HT1080 (cell line): Measurements from ENCODE around the gene AAR2. TPM values are rescaled to one million over a fixed set of nuclear protein-coding genes. Genes with fewer than 3 reads are reported as not detected.
A peak's percentile ranks its signal among the peaks of the same experiment; 100 is the strongest.

Experiments used
- DNase-seq: peaks from one replicate; pipeline ENCODE4 v3.0.0-alpha.2; 2015; ENCODE audit warnings: low read depth
- total RNA-seq: library from RNA; depleted of rRNA; stranded (reverse); fragments of >200 nt; shearing (Covaris generic); gene quantifications from 2 replicates; pipeline ENCODE4 v1.2.3, GENCODE V29; 2014

Gene AAR2
- total RNA-seq, 1 experiment from 2014 or later: 50.1 TPM

GRCh38 chr20:36260316-36260715, 24.0 kb downstream of the AAR2 start:
- DNase-seq: no peak

GRCh38 chr20:36261389-36262105, 25.3 kb downstream of the AAR2 start:
- DNase-seq: peak; percentile 14

- no peak for DNase-seq
Measured at GRCh38 chr20:36262440-36262839, 26.2 kb downstream of the AAR2 start.

- DNase-seq: no peak
Measured at GRCh38 chr20:36264426-36265246, 28.4 kb downstream of the AAR2 start.

GRCh38 chr20:36266189-36266588, 29.9 kb downstream of the AAR2 start:
- no peak for DNase-seq

GRCh38 chr20:36267605-36268381, 31.5 kb downstream of the AAR2 start:
- DNase-seq: no peak

GRCh38 chr20:36268440-36269342, 32.4 kb downstream of the AAR2 start:
- DNase-seq: no peak

DNA sequence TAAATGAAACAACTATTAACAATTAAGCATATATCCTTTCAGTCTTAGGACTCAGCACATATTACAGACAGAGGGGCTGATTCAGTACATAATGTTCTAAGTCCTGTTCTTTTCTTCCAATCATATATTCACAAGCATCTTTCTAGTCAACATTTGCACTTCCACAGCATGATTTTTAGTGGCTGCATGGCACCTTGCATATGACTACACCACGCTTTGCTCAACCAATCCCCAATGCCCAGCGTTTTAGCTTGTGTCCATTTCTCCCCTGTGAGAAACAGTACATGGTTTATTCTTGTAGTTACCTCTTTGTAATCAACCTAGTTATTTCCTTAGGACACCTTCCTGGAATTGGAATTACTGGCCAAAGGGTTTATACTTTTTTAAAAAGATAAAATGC, 33.2 kb downstream of the AAR2 start:
- no peak for DNase-seq

GRCh38 chr20:36270744-36271638, 34.7 kb downstream of the AAR2 start:
- DNase-seq: peak; percentile 22

DNA sequence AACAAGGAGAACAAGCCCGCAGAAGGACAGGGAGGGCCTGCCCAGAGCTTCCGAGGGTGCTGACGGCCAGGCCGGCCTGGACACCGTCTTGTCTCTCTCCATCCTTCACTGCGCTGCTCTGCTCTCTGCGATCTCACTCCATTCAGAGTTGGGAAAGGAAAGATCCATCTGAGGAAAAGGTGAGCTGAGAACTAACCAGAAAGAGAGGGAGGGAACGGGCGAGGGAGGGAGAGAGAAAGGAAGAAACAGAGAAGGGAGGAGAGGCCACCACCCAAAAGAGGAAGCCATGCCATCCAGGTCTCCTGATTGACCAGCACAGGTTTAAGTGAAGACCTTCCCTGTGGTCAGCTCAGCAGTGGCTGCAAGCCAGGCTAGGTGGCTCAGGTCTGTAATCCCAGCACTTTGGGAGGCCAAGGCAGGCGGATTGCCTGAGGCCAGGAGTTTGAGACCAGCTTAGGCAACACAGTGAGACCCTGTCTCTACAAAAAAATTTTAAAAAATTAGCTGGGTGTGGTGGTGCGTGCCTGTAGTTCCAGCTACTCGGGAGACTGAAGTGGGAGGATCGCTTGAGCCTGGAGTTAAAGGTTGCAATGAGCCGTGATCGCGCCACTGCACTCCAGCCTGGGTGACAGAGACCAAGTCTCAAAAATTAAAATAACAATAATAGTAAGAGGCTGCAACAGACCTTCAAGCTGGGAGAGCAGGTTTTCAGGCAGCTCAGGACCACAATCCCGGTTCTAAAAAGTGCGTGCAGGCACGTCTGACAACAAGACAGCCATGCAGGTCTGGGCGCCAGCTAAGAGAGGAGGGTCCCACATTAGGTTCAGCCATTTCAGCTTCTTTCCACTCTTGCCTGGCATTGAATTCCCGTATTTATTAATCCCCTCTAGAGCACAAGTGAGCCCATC, 35.6 kb downstream of the AAR2 start:
- no peak for DNase-seq

- no peak for DNase-seq
Measured at GRCh38 chr20:36272547-36273220, 36.4 kb downstream of the AAR2 start.

GRCh38 chr20:36273414-36274180, 37.3 kb downstream of the AAR2 start:
- DNase-seq: peak; percentile 44

GRCh38 chr20:36274181-36274841, 38.0 kb downstream of the AAR2 start:
- no peak for DNase-seq

DNA sequence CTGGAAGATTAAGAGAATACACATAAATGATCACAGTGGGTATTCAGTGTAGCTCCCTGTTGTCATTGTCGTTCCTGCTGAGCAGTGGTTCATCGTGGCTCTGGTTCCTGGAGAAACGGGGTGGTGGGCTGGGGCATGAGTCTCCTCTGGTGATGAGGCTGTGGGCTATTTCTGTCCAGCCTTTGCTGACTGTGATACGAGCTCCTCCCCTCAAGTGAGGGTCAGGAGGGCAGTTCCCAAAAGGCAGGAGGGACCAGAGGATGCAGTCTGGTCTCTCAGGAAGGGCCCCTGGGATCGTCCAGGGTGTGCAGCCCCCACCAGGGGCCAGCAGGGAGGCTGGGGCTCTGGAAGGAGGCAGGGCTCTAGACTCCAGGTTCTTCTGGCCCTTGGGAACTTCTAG, 38.7 kb downstream of the AAR2 start:
- no peak for DNase-seq

- DNase-seq: no peak
Measured at GRCh38 chr20:36275441-36276189, 39.3 kb downstream of the AAR2 start.

DNA sequence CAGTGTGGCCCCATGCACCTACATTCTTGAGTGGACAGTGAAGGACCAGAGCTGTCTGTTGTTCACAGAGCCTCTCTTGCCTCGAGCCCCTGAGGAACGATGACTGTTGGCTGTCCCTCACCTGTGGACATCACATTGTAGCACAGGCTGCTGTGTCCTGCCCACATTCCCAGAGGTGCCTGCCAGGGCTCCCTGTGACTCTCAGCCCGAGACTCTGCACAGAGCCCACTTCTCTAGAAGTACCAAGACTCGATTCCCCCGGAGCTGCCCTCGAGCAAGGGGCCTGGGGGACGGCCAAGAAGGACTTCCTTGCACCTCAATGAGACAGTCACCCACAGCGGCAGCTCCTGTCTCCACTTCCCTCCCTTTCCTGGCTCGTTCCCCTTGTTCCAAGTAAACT, 41.3 kb downstream of the AAR2 start:
- DNase-seq: no peak
